CD4-positive, alpha-beta T cell treated with Interleukin-21 for 1 hour (primary cell): Measurements from ENCODE around the gene SSTR4.

Experiments
- DNase-seq: peaks from one replicate; pipeline ENCODE4 v3.0.0-alpha.2; 2020

Gene SSTR4

DNA sequence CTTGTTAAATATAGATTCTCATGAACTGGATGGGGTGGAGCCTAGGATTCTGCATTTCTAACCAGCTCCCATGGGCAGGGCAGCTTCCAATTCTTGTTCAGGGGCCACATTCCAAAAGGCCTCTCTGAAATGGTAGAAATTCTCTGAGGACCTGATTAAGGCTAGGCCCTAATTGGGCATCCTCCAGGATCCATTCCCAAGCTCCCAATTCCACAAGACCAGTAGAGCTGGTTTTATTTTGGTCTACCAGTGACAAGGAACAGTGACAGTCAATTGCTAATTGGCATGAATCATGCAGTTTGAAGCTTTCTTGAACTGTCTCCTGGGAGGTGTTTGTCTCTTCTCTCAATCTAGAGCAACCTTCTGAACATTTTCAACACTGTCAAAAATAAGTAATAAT, 11.3 kb downstream of the SSTR4 start:
- no peak for DNase-seq

DNA sequence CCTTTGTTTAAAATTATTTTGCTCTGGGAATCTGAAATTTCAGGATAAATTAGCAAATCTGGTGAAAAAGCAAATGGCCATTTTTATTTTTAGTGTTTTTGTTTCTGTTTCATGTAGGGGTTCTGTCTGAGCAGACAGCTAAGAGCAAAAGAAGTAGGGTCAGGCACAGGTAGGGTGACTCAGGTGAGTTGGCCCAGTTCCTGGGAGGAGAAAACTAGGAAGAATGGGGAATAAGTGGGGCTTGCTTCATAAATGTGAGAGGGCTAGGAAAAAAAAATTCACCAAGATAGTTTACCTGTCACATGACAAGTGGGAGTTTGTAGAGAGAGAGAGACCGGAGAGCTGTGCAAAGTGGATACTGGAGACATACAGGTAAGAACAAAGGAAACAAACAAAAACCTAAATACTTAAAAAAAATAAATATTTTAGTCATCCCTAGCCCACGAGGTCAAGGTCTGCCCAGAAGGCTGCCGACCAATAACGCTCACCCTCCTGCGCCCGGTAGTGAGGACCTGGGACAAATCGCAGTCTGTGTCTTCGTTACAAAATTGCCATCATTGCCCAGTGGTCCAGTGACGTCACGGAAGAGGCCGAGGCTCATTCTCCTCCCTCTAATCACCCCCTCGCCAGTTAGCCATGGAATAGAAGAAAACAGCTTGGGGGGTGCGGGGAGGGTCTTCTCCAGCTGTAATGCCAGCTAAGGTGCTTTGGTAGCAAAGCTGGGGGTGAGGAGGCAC, 12.1 kb downstream of the SSTR4 start:
- DNase-seq = no peak

DNA sequence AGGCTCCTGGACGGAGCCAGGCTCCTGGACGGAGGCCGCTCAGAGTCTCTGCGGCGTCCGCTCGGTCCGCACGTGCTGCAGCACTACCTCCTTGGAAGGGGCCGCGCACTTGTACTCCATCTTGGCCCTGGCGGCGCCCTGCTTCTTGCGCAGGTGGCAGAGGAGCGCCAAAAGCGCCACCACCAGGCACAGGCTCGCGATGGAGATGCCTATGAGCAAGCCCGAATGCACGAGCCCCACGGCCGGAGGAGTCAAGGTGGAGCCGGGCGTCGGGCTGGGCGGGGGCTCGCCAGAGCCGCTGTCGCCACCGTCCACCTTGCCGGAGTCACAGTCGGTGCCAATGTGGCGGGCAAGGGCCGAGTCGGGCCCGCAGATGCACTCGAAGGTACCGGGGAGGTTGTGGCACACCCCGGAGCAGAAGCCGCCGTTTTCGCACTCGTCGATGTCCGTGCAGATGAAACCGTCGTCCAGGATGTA, 12.7 kb downstream of the SSTR4 start:
- no peak for DNase-seq

DNA sequence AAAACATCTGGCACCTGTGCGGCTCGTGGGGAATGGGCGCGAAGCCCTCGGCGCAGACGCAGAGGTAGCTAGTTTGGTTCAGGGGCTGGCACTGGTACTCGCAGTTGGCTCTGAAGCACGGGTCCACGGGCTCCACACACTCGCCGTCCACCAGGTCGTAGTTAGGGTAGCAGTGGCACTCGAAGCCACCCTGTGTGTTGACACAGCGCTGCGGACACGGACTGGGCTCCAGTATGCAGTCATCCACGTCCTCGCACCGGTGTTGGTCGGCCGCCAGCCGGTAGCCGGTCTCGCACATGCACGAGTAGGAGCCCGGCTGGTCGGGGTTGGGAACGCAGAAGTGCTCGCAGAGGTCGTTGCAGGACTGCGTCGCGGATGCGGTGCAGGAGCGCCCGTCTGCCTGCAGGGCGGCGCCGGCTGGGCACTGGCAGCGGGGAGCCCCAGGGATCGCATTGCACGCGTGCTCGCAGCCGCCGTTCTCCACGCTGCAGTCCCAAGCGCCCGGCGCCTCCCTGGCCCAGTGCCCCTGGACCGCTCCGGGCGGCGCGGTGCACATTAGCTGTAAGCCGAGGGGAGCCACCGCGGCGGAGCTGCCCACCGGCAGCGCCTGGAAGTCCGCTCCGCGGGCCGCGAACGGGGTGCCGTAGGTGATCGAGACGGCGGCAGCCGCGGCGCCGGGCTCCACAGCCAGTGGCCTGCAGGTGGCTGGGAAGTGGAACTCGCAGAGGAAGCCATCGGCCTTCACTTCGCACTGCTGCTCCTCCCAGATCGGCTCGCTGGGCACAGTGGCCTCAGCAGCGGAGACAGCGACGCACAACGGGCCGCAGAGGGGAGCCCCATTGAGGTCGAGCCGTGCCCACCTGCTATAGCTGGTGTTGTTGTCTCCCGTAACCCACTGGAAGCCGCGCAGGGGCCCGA, 13.4 kb downstream of the SSTR4 start:
- DNase-seq = peak; percentile 14

DNA sequence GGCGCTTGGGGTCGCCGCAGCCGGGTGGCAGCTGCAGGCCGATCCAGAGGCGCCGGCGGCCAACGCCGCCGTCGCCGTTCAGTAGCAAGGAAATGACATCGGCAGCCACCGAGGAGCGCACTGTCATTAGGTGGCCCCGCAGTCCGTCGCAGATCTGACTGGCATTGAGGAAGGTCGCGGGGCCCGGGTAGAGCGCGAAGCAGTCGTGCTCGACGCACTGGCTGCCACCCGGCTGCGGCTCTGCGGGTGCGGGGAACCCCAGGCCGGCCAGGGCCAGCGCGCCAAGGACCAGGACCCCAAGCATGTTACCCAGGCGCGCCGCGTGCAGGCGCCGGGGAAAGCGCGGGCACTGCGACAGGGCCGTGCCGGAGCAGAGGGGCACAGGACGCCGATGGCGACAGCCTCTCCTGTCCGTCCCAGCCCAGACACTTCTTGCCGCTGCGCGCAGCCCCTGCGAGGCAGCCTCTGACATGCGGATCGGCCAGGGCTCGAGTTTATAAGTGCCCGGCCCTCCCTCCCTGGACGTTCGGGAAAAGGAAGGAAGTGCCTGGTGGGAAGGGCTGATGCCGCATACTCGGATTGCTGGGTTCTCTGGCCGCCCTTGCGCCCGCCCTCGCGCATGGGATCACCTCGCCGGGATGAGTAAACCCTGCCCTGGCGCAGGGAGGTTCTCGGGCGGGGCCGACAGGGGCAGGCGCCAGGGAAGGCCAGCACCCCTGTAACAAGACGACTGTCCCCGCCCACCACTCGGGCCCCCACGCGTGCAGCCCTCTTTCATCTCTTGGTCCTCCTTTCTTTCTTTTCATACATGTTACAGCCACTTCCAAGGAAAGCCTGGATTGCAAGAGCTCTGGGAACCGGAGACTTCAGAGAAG, 14.3 kb downstream of the SSTR4 start, which contains the start of gene THBD:
TSS of gene THBD (minus strand) at position 472 of the 875 bp plus-strand sequence. CDS start at position 304, 168 bp downstream.
- no peak for DNase-seq

DNA sequence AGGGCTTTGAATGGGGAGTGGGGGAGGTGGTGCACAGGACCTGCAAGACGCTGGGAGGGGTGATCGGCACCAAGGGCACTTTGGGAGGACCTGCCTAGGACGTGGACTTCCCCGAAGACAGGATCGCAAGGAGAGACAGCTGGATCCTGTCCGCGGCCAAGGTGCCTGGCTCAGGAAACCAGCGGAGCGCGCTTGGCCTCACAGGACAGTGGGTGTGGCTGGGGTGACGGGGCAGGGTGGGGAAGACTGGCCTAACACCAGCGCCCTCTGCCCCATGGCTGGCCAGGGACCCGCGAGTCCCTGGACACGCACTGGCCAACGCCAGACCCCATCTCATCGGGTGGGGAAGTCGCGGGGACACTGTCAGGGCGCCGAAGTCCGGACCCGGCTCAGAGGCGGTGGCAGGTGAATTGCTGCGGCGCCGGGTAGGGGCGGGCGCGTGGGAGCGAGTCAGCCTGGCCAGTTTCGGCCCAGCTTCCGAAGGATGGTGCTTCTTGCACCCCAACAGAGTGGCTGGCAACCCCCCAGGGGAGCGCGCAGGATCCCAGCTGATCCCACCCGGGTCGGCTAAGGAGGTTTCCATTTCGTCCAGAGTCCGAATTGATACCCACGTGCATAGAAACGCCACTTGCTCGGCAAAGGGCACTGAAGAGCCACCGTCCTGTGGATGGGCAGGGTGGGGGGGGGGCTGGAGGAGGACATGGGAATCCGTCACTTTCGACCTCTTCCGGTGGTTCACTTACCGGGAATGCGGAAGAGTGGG, 15.1 kb downstream of the SSTR4 start:
- DNase-seq = no peak

DNA sequence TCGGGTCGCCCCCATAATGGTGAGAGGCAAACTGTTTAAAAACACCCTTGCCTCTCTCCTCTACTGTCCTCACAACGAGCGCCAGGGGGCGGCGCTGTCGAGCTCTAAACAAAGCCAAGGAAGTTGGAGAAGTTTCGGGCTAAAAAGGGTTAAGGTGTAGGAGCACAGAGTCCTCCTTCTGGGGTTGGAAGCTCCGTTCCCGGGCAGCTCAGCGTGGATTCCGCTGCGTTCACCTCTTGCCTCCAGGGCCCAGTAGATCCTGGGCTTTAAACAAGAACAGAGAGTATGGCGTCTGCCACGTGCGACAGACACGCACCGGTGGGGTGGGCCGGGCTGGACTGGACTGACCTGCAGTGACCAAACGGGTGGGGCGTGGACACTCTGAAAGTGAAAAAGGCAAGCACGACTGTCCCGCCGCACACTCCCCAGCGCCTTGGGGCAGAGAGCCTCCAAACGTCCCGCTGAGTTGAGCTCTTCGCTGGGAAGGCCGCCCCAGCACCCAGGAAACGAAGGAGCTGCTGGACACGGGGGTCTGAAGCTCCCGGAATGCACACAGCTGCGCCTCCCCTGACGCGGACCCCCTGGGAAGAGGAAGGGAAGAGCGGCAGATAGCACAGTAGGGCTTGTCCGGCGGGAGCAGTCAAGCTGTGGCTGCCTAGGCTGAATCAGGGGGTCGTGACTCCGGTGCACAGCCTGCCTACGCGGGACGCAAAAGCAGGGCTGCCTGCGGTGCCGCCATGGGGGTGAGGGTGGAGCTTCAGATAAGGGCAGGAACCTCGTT, 15.9 kb downstream of the SSTR4 start:
- peak; percentile 25 for DNase-seq

DNA sequence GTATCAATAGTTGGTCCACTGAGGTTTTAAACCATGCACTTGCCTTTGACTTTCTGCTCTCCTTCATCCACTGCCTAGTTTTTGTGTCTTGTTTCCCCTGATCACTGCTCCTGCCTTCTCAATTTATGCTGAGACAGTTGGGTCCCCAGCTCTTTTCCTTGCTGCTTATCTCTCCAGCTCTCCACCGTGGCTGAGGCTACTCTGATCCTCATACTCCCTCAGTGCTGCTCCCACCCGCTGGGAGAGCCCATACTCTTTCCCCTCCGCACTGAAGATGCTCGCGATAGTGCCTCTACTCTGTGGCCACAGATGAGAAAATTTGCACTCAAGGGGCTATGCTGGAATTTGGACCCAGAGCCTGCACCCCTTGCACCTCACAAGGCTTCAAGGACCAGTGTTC, 17.8 kb downstream of the SSTR4 start:
- no peak for DNase-seq

DNA sequence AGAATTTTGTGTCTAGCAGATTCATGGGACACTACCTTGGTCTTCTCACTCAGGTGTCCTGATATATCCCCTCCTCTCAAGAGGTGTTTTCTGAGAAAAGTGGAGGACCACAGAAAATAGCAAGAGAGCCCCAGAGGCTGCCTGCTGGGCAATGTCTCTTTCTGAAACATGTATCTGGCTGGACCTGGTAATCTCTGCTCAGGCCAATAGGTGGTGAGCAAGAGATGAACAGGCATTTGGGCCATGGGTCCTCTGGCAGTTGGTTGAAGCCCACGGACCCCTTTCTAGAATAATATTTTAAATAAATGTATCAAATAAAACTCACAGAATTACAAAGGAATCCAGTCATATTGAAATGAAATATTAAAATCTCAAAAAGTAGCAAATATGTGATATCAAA, 23.1 kb downstream of the SSTR4 start:
- no peak for DNase-seq

DNA sequence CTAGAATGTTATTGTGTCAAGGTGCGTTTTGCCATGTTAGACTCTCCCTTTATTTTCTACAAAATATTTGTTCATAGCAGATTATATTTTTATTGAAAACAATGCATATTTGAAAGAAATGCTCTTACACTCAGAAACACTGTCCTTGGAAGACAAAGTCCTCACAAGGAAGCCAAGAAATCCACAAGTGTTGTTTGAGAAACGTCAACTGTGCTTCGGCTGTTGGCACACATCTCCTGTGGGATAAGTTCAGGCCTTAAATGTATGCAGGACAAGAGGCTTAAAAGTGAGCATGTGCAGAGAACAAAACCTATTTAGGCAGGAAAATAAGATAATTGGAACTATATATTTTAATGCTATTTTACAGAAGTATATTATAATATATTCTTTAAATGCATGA, 23.9 kb downstream of the SSTR4 start:
- no peak for DNase-seq

DNA sequence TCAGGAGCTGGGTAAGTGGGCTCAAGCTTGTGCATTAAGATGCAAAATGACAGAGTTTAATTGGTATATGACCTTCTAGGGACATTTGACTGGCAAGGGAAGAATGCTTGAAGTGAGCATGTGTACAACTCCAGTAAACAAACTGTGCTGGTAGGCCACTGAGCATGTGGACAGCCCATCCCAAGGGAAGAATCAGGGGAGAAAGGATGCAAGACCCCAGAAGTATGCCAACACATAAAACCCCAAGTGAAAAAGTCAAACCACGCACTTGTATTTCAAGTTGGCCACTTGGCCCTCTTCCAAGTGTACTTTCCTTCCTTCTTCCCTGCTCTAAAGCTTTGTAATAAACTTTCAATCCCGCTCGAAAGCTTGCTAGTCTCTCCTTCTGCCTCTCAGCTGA, 24.7 kb downstream of the SSTR4 start:
- no peak for DNase-seq

DNA sequence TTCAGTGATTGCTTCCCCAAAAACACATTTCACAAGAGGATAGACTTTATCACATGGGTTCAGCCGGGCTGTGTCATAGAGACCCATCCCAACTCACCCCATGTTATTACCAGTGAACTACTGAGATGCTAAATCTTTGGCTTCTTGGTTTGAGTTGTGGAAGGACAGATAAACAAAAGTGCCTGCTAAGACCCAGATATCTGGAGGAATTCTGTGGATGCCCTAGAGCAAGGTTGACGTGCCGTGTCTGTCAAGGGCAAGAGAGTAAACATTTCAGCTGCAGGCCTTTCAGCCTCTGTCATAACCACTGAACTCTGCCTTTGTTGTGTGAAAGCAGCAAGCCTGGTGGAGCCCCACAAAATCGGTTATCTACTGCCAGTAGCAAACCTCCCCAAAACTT, 25.5 kb downstream of the SSTR4 start:
- DNase-seq = no peak

DNA sequence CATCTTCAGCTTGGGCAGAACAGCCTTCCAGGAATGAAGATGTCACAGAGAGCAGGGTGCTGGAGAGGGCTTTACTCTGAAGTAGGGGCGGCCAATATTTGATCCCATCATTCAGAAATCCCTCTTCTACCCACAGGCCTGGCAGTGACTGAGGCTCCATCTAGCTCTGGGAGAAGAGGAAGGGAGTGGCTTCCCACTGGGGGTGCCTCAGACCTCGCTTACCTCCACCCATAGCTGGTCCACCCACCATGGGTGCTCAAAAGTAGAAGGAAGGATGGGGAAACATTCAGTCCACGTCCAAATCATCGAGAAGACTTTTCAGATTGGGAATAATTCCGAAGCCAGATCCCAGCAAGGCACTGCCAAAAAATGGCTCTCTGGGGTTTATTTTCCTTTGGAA, 26.1 kb downstream of the SSTR4 start:
- no peak for DNase-seq

DNA sequence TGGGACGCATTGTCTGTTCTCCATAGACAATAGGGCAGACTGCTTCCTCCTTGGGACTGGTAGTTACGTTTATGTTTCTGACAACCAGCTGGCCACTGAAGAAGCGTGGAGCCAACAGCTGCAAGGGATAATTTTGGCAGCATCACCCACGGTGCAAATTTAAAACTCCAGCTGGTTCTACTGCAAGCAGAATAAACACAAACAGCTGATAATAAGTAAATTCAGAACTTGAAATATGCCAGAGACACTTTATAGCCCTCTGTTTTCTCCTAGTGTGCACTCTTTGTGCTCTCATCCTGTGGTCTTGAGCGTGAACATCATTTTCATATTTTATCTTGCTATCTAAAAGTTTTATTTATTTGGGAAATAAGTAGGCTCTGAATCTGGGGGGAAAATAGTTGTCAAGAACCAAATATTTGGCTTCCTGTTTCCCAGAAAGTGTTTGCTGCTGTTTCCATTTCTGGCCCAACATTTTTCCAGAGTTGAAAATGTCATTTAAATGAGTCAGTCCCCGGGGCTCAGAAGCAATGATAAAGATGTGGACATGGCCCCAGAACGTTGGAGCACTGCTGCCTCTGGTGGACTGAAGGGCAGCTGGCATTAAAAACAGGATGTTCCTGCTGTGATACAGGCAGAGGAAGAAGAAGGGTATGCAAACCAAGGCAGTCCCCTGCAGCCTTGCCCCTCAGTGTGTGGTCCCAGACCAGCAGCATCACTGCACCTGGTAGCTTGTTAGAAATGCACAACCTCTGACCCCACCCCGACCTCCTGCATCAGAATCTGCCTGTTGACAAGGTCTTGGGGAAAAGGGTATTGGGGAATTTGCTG, 26.8 kb downstream of the SSTR4 start:
- DNase-seq = no peak

DNA sequence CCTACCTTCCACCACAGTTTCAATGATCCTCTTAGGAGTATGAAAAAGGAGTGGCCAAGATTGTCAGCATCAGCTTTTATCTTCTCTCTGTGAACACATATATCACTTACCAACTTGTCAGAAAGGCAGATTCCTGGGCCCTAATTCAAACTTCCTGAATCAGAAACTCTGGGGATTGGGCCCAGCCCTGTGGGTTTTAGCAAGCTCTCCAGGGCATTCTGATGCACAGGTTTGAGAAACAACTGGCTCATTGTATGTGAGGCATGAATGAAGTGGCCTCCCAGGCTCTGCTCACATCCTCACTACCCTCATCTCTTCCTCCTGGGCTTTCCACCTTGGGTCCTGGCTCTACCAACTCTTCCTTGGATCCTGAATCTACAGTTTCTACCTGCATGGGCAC, 27.5 kb downstream of the SSTR4 start:
- DNase-seq = no peak

DNA sequence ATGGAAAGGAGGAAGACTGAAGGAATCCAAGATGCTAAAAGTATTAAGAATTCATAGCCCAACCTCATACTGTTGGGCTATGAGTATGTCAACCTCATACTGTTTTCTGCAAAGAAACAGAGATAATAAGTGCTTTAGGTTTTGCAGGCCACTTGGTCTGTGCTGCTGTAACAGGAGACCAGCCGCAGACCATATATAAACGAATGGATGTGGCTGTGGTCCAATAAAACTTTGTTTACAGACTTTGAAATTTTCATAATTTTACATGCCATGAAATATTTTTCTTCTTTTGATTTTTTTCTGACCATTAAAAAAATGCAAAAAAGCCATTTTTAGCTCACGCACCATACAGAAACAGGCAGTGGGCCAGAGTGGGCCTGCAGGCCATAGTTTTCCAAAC, 28.1 kb downstream of the SSTR4 start:
- DNase-seq = no peak

DNA sequence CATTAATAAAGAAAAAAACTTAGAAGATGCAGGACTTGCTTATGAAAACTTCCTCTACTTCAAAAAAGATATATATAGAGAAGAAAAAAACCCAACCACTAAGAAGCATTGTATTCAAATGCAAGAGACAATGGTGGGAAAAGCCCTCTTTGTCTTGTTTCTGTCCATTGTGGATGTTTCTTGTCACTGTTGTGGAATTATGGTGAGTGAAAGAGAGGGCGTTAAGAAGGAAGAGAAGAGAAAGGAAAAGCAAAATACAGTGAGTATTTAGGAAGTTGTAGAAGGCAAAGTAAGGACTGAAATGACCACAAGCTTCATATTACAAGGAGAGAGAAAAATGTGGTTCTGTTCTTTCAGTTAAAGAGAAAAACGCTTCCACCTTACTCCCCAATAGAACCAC, 28.5 kb downstream of the SSTR4 start:
- DNase-seq = no peak

DNA sequence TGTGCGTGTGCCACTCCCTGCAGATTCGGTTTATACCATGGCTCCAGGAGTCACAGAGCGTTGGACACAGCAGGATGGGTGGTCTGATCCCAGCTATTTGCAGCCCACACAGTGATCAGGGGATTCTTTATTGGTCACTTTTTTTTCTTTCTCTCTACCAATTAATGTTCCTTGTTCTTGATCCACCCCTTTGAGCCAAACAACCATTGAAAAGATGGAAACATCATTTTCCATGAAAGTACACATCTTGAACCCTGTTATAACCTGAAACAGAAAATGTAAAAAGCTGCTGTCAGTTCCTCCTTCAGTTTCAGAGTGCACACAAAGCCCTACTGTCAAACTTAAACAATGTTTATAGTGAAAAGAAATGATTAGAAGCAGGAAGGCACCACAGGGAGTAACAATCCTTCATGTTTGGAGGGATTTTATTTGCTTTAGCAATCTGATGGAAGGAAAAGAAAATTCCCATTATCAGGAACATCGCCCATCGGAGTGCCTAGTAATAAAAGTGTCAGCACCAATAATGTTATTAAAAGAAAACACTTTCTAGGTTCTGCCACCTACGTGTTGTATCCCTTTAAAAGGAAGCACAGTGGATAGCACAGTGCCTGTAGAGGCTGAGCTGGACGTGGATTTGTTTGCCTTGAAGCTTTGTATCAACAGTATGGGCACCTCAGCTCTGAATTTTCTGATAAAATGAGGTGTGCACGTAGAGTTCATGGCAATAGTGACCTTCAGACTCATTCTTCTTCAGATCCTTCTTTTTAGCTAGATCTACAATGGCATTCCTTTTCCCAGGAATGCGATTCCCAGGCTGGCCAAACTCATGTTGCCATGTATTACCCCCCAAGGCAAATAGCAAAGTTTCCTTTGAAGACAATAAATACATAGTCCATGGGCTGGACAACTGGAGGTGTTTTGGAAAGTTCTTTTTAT, 30.4 kb downstream of the SSTR4 start:
- no peak for DNase-seq

DNA sequence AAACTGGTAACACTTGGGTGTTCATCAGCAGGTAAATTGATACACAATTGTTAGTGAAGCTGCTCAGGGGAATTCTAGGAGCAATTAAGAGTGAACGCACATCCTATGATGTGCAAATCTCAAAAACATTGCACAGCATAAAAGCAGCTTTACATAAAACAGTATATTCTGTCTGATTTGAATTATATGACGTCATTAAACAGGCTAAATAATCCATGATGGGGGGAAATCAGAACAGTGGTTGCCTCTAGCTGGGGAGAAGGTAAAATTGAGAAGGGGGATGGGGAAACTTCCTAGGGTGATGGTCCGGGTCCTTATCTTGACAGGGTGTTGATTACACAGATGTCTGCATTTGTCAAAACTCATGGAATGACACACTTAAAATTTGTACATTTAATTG, 31.7 kb downstream of the SSTR4 start:
- DNase-seq = no peak
